Measurements from ENCODE around the gene RSPH6A.
A peak's percentile ranks its signal among the peaks of the same experiment; 100 is the strongest.

RSPH6A gene

GRCh38 chr19:45825917-45826893 is 11.1 kb upstream of the RSPH6A start:
- DNase-seq = no peak
- H2AFZ ChIP-seq (ENCODE audit: low read depth, low read length) = no peak overlapping the region
- peaks cover 13% of the 10 kb centered on the region for H3K79me1 ChIP-seq (replicated peaks; ENCODE audit: low read length, poor library complexity, severe bottlenecking)
- 97% methylated on average over 22 of the region's 22 CpGs for WGBS
- H3K9ac ChIP-seq (ENCODE audit: low read length) = no peak overlapping the region
- no peak overlapping the region for H3K4me3 ChIP-seq (ENCODE audit: insufficient read depth in 1 of 2, low read depth in 1 of 2, low read length in 2 of 2)
- H3K27me3 ChIP-seq (ENCODE audit: control insufficient read depth in 1 of 2, insufficient read depth in 1 of 2, low read length in 2 of 2) = no peaks in the 10 kb centered on the region
- no peak overlapping the region for H2BK12ac ChIP-seq (ENCODE audit: low read length in 2 of 2)
- H3K4ac ChIP-seq (ENCODE audit: low read depth in 1 of 2, low read length in 2 of 2) = no peak overlapping the region
- no peak overlapping the region for H3K18ac ChIP-seq (ENCODE audit: low read depth in 1 of 2, low read length in 2 of 2)
- no peak overlapping the region for H2BK5ac ChIP-seq (ENCODE audit: low read depth, low read length, poor library complexity, severe bottlenecking)
- H2AK5ac ChIP-seq (ENCODE audit: low read length, severe bottlenecking) = no peak overlapping the region
- H4K8ac ChIP-seq (ENCODE audit: low read length) = no peak overlapping the region
- H3K27ac ChIP-seq (ENCODE audit: low read length, poor library complexity, severe bottlenecking) = no peak overlapping the region
- H4K91ac ChIP-seq (ENCODE audit: low read length) = peak overlapping the region; percentile 52
- H3K4me2 ChIP-seq (ENCODE audit: low read length, poor library complexity, severe bottlenecking) = no peak overlapping the region
- H3K23ac ChIP-seq (ENCODE audit: low read length in 2 of 2) = no peak overlapping the region
- peaks cover 89 to 95% of the 10 kb centered on the region in 2 experiments for H3K36me3 ChIP-seq (ENCODE audit: control insufficient read depth in 1 of 2, insufficient read depth in 2 of 2, low read depth in 1 of 2, low read length in 2 of 2)
- H2BK15ac ChIP-seq (ENCODE audit: low read depth, poor library complexity, severe bottlenecking) = no peak overlapping the region
- peaks cover 12% of the 10 kb centered on the region for H3K4me1 ChIP-seq (ENCODE audit: control insufficient read depth, insufficient read depth, low read depth, low read length)
- H3K14ac ChIP-seq (ENCODE audit: low read length in 2 of 2) = no peak overlapping the region
- H3K9me3 ChIP-seq (ENCODE audit: control insufficient read depth, low read length) = no peaks in the 10 kb centered on the region
- H2BK120ac ChIP-seq (ENCODE audit: low read depth, low read length) = no peak overlapping the region

GRCh38 chr19:45825263-45825605 is 10.1 kb upstream of the RSPH6A start:
- H3K23ac ChIP-seq (ENCODE audit: low read length in 2 of 2) = no peak overlapping the region
- no peak for DNase-seq
- H3K4me1 ChIP-seq (ENCODE audit: control insufficient read depth, insufficient read depth, low read depth, low read length) = peaks cover 12% of the 10 kb centered on the region
- peaks cover 94 to 96% of the 10 kb centered on the region in 2 experiments for H3K36me3 ChIP-seq (ENCODE audit: control insufficient read depth in 1 of 2, insufficient read depth in 2 of 2, low read depth in 1 of 2, low read length in 2 of 2)
- no peak overlapping the region for H4K91ac ChIP-seq (ENCODE audit: low read length)
- H2AK5ac ChIP-seq (ENCODE audit: low read length, severe bottlenecking) = no peak overlapping the region
- no peak overlapping the region for H3K27ac ChIP-seq (ENCODE audit: low read length, poor library complexity, severe bottlenecking)
- no peak overlapping the region for H3K4me2 ChIP-seq (ENCODE audit: low read length, poor library complexity, severe bottlenecking)
- no peaks in the 10 kb centered on the region for H3K9me3 ChIP-seq (ENCODE audit: control insufficient read depth, low read length)
- no peak overlapping the region for H4K8ac ChIP-seq (ENCODE audit: low read length)
- H3K14ac ChIP-seq (ENCODE audit: low read length in 2 of 2) = no peak overlapping the region
- H3K18ac ChIP-seq (ENCODE audit: low read depth in 1 of 2, low read length in 2 of 2) = no peak overlapping the region
- peaks cover 12% of the 10 kb centered on the region for H3K79me1 ChIP-seq (replicated peaks; ENCODE audit: low read length, poor library complexity, severe bottlenecking)
- no peak overlapping the region for H2BK5ac ChIP-seq (ENCODE audit: low read depth, low read length, poor library complexity, severe bottlenecking)
- H2BK12ac ChIP-seq (ENCODE audit: low read length in 2 of 2) = no peak overlapping the region
- no peak overlapping the region for H2BK120ac ChIP-seq (ENCODE audit: low read depth, low read length)
- 98% methylated on average over 3 of the region's 8 CpGs for WGBS
- no peak overlapping the region for H3K9ac ChIP-seq (ENCODE audit: low read length)
- no peaks in the 10 kb centered on the region for H3K27me3 ChIP-seq (ENCODE audit: control insufficient read depth in 1 of 2, insufficient read depth in 1 of 2, low read length in 2 of 2)
- no peak overlapping the region for H3K4me3 ChIP-seq (ENCODE audit: insufficient read depth in 1 of 2, low read depth in 1 of 2, low read length in 2 of 2)
- H3K4ac ChIP-seq (ENCODE audit: low read depth in 1 of 2, low read length in 2 of 2) = no peak overlapping the region
- no peak overlapping the region for H2BK15ac ChIP-seq (ENCODE audit: low read depth, poor library complexity, severe bottlenecking)
- H2AFZ ChIP-seq (ENCODE audit: low read depth, low read length) = no peak overlapping the region

GRCh38 chr19:45824531-45825262 is 9.6 kb upstream of the RSPH6A start:
- WGBS = 94% methylated on average over 25 of the region's 26 CpGs
- Histone ChIP-seq H2AFZ (ENCODE audit: low read depth, low read length) (no peak overlapping the region), H4K91ac (ENCODE audit: low read length) (no peak overlapping the region)

GRCh38 chr19:45824041-45824471 is 8.9 kb upstream of the RSPH6A start:
- H3K4me2 ChIP-seq (ENCODE audit: low read length, poor library complexity, severe bottlenecking) = no peak overlapping the region

More at GRCh38 chr19:45824531-45825262, 9.6 kb upstream of the RSPH6A start:
- Histone ChIP-seq H3K9me3 (ENCODE audit: control insufficient read depth, low read length) (no peaks in the 10 kb centered on the region), H2BK5ac (ENCODE audit: low read depth, low read length, poor library complexity, severe bottlenecking) (no peak overlapping the region), H2BK15ac (ENCODE audit: low read depth, poor library complexity, severe bottlenecking) (no peak overlapping the region), H2BK120ac (ENCODE audit: low read depth, low read length) (no peak overlapping the region), H3K18ac (ENCODE audit: low read depth in 1 of 2, low read length in 2 of 2) (no peak overlapping the region), H3K27ac (ENCODE audit: low read length, poor library complexity, severe bottlenecking) (no peak overlapping the region), H3K36me3 (ENCODE audit: control insufficient read depth in 1 of 2, insufficient read depth in 2 of 2, low read depth in 1 of 2, low read length in 2 of 2) (peaks cover 93 to 96% of the 10 kb centered on the region in 2 experiments), H3K4me3 (ENCODE audit: insufficient read depth in 1 of 2, low read depth in 1 of 2, low read length in 2 of 2) (no peak overlapping the region), H2BK12ac (ENCODE audit: low read length in 2 of 2) (no peak overlapping the region), H3K14ac (ENCODE audit: low read length in 2 of 2) (no peak overlapping the region), H3K9ac (ENCODE audit: low read length) (no peak overlapping the region), H2AK5ac (ENCODE audit: low read length, severe bottlenecking) (no peak overlapping the region), H3K4me2 (ENCODE audit: low read length, poor library complexity, severe bottlenecking) (no peak overlapping the region), H4K8ac (ENCODE audit: low read length) (no peak overlapping the region), H3K23ac (ENCODE audit: low read length in 2 of 2) (no peak overlapping the region), H3K27me3 (ENCODE audit: control insufficient read depth in 1 of 2, insufficient read depth in 1 of 2, low read length in 2 of 2) (no peaks in the 10 kb centered on the region), H3K79me1 (replicated peaks; ENCODE audit: low read length, poor library complexity, severe bottlenecking) (peaks cover 8% of the 10 kb centered on the region), H3K4ac (ENCODE audit: low read depth in 1 of 2, low read length in 2 of 2) (no peak overlapping the region), H3K4me1 (ENCODE audit: control insufficient read depth, insufficient read depth, low read depth, low read length) (peaks cover 13% of the 10 kb centered on the region)
- no peak for DNase-seq

More at GRCh38 chr19:45824041-45824471, 8.9 kb upstream of the RSPH6A start:
- H3K23ac ChIP-seq (ENCODE audit: low read length in 2 of 2) = no peak overlapping the region
- peaks cover 13% of the 10 kb centered on the region for H3K4me1 ChIP-seq (ENCODE audit: control insufficient read depth, insufficient read depth, low read depth, low read length)
- no peak overlapping the region for H4K8ac ChIP-seq (ENCODE audit: low read length)
- no peak overlapping the region for H2AK5ac ChIP-seq (ENCODE audit: low read length, severe bottlenecking)
- H3K9me3 ChIP-seq (ENCODE audit: control insufficient read depth, low read length) = no peaks in the 10 kb centered on the region
- no peak overlapping the region for H4K91ac ChIP-seq (ENCODE audit: low read length)
- no peak overlapping the region for H3K4me3 ChIP-seq (ENCODE audit: insufficient read depth in 1 of 2, low read depth in 1 of 2, low read length in 2 of 2)
- no peak overlapping the region for H3K27ac ChIP-seq (ENCODE audit: low read length, poor library complexity, severe bottlenecking)
- H2BK5ac ChIP-seq (ENCODE audit: low read depth, low read length, poor library complexity, severe bottlenecking) = no peak overlapping the region
- H2BK120ac ChIP-seq (ENCODE audit: low read depth, low read length) = no peak overlapping the region
- H3K18ac ChIP-seq (ENCODE audit: low read depth in 1 of 2, low read length in 2 of 2) = no peak overlapping the region
- DNase-seq = no peak
- 92% methylated on average over 12 of the region's 12 CpGs for WGBS
- no peak overlapping the region for H2BK15ac ChIP-seq (ENCODE audit: low read depth, poor library complexity, severe bottlenecking)
- H3K27me3 ChIP-seq (ENCODE audit: control insufficient read depth in 1 of 2, insufficient read depth in 1 of 2, low read length in 2 of 2) = no peaks in the 10 kb centered on the region
- no peak overlapping the region for H3K14ac ChIP-seq (ENCODE audit: low read length in 2 of 2)
- no peak overlapping the region for H2BK12ac ChIP-seq (ENCODE audit: low read length in 2 of 2)
- H3K36me3 ChIP-seq (ENCODE audit: control insufficient read depth in 1 of 2, insufficient read depth in 2 of 2, low read depth in 1 of 2, low read length in 2 of 2) = peaks cover 94 to 96% of the 10 kb centered on the region in 2 experiments
- no peak overlapping the region for H3K9ac ChIP-seq (ENCODE audit: low read length)
- peaks cover 6% of the 10 kb centered on the region for H3K79me1 ChIP-seq (replicated peaks; ENCODE audit: low read length, poor library complexity, severe bottlenecking)
- H2AFZ ChIP-seq (ENCODE audit: low read depth, low read length) = no peak overlapping the region
- H3K4ac ChIP-seq (ENCODE audit: low read depth in 1 of 2, low read length in 2 of 2) = no peak overlapping the region

Data from mesenchymal stem cell (in vitro differentiated cells and primary cell).